Motor neuron (in vitro differentiated cells): ENCODE measurements around the gene TSPEAR. TPM values are rescaled to one million over a fixed set of nuclear protein-coding genes. Genes with fewer than 3 reads are reported as not detected.
"Not testable (repeated sequence)": the region's sequence is repeated elsewhere in the genome, so short reads cannot be mapped to it uniquely, and the experiment has no call there.

Experiments used
- ATAC-seq, 8 experiments: fragments of 200-7000 bp; cut with Tn5 transposase; replicated peaks in 6 of 8; 2 replicates each; pipeline ENCODE4 v1.8.0; 2021; ENCODE audit warnings: mild to moderate bottlenecking in 8 of 8, moderate library complexity in 8 of 8
- H3K27ac ChIP-seq, 2 donors: fragments of 250-450 bp; sonication (Bioruptor Pico); 2 replicates each; pipeline ENCODE4 v1.9.0; 2021; ENCODE audit warnings: antibody characterized with exemption in 2 of 2, mild to moderate bottlenecking in 2 of 2, moderate library complexity in 1 of 2
- H3K4me1 ChIP-seq, 2 donors: fragments of 250-450 bp; sonication (Bioruptor Pico); replicated peaks in 1 of 2; 2 replicates each; pipeline ENCODE4 v1.6.1; 2021; ENCODE audit warnings: antibody characterized with exemption in 2 of 2, mild to moderate bottlenecking in 2 of 2, moderate library complexity in 1 of 2
- H3K4me3 ChIP-seq, 5 donors: fragments of 250-450 bp; sonication (Bioruptor Pico); 2 replicates each; pipeline ENCODE4 v1.9.0; 2021; ENCODE audit warnings: antibody characterized with exemption in 5 of 5, mild to moderate bottlenecking in 5 of 5, moderate library complexity in 4 of 5
- WGBS, 10 experiments: fragments of 450-650 bp; shearing (Covaris generic); methylation state at CpG; one replicate each; pipeline ENCODE4 v1.0.0; 2022; 5-methylcytosine and 5-hydroxymethylcytosine counted together
- in situ Hi-C, 9 experiments: fragments of 400-800 bp; cut with MboI; loops; one replicate each; pipeline ENCODE4 v1.15.0; 2021; ENCODE audit warnings: low sequenced_read_pairs in 9 of 9, low pct_unique_long_range_greater_than_20kb in 2 of 9; ENCODE audit not compliant: unreplicated experiment in 9 of 9
- total RNA-seq, 8 experiments: library from RNA; unstranded; fragments of 300-600 nt; gene quantifications; 2 replicates each; pipeline versions ENCODE4 v1.2.3 to v1.2.4, GENCODE V29; 2022

Gene TSPEAR
- total RNA-seq, 8 experiments from 2014 or later = 0.21 to 0.66 (median 0.31) TPM; not detected in 1

- in situ Hi-C loops = no loop called here
- WGBS, 10 experiments = 83 to 97% methylated on average over 2 to 11 of the region's 26 CpGs; no CpG with 5 or more reads in 8 of the 10 experiments
- Histone ChIP-seq H3K27ac (no peak overlapping the region), H3K4me3 (no peak overlapping the region), H3K4me1 (no peaks in the 10 kb centered on the region)
- no peak for ATAC-seq
Measured at GRCh38 chr21:44613386-44614155, 97.8 kb downstream of the TSPEAR start.

- H3K4me1 ChIP-seq = no peaks in the 10 kb centered on the region
- ATAC-seq = no peak
- H3K27ac ChIP-seq = no peak overlapping the region
- in situ Hi-C loops = no loop called here
- H3K4me3 ChIP-seq = no peak overlapping the region
- WGBS, 10 experiments = 30 to 90% (median 89%) methylated on average over 2 to 5 of the region's 13 CpGs; no CpG with 5 or more reads in 7 of the 10 experiments
Measured at GRCh38 chr21:44612669-44613229, 98.6 kb downstream of the TSPEAR start.

GRCh38 chr21:44612029-44612486 is 99.3 kb downstream of the TSPEAR start, which contains the start of gene KRTAP10-8:
KRTAP10-8 (plus strand) TSS chr21:44612079; CDS start chr21:44612101, 22 bp downstream.
- ATAC-seq = no peak
- 20 to 93% (median 76%) methylated on average over 1 to 6 of the region's 8 CpGs; no CpG with 5 or more reads in 6 of the 10 experiments for WGBS, 10 experiments

GRCh38 chr21:44611551-44611950 is 99.8 kb downstream of the TSPEAR start:
- in situ Hi-C loops = no loop called here
- H3K4me1 ChIP-seq = no peaks in the 10 kb centered on the region
- no peak overlapping the region for H3K4me3 ChIP-seq
- H3K27ac ChIP-seq = no peak overlapping the region
- 20 to 100% (median 79%) methylated on average over 1 to 3 of the region's 4 CpGs; no CpG with 5 or more reads in 4 of the 10 experiments for WGBS, 10 experiments
- ATAC-seq = no peak

More at GRCh38 chr21:44612029-44612486, 99.3 kb downstream of the TSPEAR start, which contains the start of gene KRTAP10-8:
- no peak within 1 kb of the TSS for H3K27ac ChIP-seq
- no peak within 1 kb of the TSS for H3K4me3 ChIP-seq
- in situ Hi-C loops = no loop called here
- H3K4me1 ChIP-seq = no peaks in the 10 kb centered on the region

- WGBS, 10 experiments = 0 to 97% (median 61%) methylated on average over 1 to 4 of the region's 7 CpGs; no CpG with 5 or more reads in 3 of the 10 experiments
- in situ Hi-C loops, ATAC-seq: not testable (repeated sequence)
Measured at GRCh38 chr21:44610157-44610843, 101.1 kb downstream of the TSPEAR start.

GRCh38 chr21:44609193-44609592 is 102.2 kb downstream of the TSPEAR start:
- no peaks in the 10 kb centered on the region for H3K4me1 ChIP-seq
- H3K4me3 ChIP-seq = no peak overlapping the region
- ATAC-seq = no peak
- no peak overlapping the region for H3K27ac ChIP-seq
- in situ Hi-C loops = no loop called here

More at GRCh38 chr21:44610157-44610843, 101.1 kb downstream of the TSPEAR start:
- not testable (repeated sequence) for H3K4me3 ChIP-seq, H3K27ac ChIP-seq, H3K4me1 ChIP-seq

- 31 to 100% (median 54%) methylated on average over 1 to 4 of the region's 4 CpGs for WGBS, 10 experiments
- in situ Hi-C loops = no loop called here
- no peak overlapping the region for H3K4me3 ChIP-seq
- ATAC-seq = no peak
- no peak overlapping the region for H3K27ac ChIP-seq
- no peaks in the 10 kb centered on the region for H3K4me1 ChIP-seq
Measured at GRCh38 chr21:44606495-44606894, 104.9 kb downstream of the TSPEAR start.

GRCh38 chr21:44603911-44604310 is 107.5 kb downstream of the TSPEAR start:
- H3K4me3 ChIP-seq = no peak overlapping the region
- ATAC-seq = no peak
- no peak overlapping the region for H3K27ac ChIP-seq
- WGBS, 10 experiments = 42 to 100% (median 85%) methylated on average over 1 to 8 of the region's 8 CpGs; no CpG with 5 or more reads in 2 of the 10 experiments
- in situ Hi-C loops = no loop called here
- no peaks in the 10 kb centered on the region for H3K4me1 ChIP-seq

- ATAC-seq = no peak
Measured at GRCh38 chr21:44603109-44603875, 108.1 kb downstream of the TSPEAR start.

GRCh38 chr21:44602463-44602850 is 108.9 kb downstream of the TSPEAR start:
- 20 to 90% (median 80%) methylated on average over 1 to 2 of the region's 21 CpGs; no CpG with 5 or more reads in 7 of the 10 experiments for WGBS, 10 experiments
- peak in 1 of 8 experiments; percentile 77 for ATAC-seq
- Histone ChIP-seq H3K27ac (no peak overlapping the region), H3K4me3 (no peak overlapping the region), H3K4me1 (no peaks in the 10 kb centered on the region)
- in situ Hi-C loops = no loop called here

More at GRCh38 chr21:44603109-44603875, 108.1 kb downstream of the TSPEAR start:
- H3K27ac ChIP-seq = no peak overlapping the region
- no peaks in the 10 kb centered on the region for H3K4me1 ChIP-seq
- in situ Hi-C loops = no loop called here
- no peak overlapping the region for H3K4me3 ChIP-seq
- WGBS, 10 experiments = 8 to 80% (median 37%) methylated on average over 1 to 5 of the region's 17 CpGs; no CpG with 5 or more reads in 3 of the 10 experiments

GRCh38 chr21:44601596-44602462 is 109.5 kb downstream of the TSPEAR start:
- no peaks in the 10 kb centered on the region for H3K4me1 ChIP-seq
- H3K27ac ChIP-seq = no peak overlapping the region
- peak in 1 of 8 experiments; percentile 28 for ATAC-seq
- H3K4me3 ChIP-seq = no peak overlapping the region
- WGBS, 10 experiments = 17 to 100% (median 73%) methylated on average over 1 to 8 of the region's 23 CpGs; no CpG with 5 or more reads in 2 of the 10 experiments
- in situ Hi-C loops = no loop called here

GRCh38 chr21:44601091-44601490 is 110.3 kb downstream of the TSPEAR start:
- H3K4me3 ChIP-seq, H3K27ac ChIP-seq, H3K4me1 ChIP-seq, in situ Hi-C loops: not testable (repeated sequence)
- peak in 1 of 8 experiments; percentile 65 for ATAC-seq
- WGBS, 10 experiments = no CpG with 5 or more reads among the region's 10 CpGs
